Measurements from ENCODE around the gene NDUFB2.

Gene NDUFB2

GRCh38 chr7:140696680-140697446, at the start of gene NDUFB2:
NDUFB2 (plus strand) TSS chr7:140696708; CDS start chr7:140696745, 37 bp downstream.
- DNase-seq (ENCODE audit: insufficient read length, low spot score) (peak; percentile 70), FAIRE-seq (no peak)
- TF ChIP-seq, protein P1, sequence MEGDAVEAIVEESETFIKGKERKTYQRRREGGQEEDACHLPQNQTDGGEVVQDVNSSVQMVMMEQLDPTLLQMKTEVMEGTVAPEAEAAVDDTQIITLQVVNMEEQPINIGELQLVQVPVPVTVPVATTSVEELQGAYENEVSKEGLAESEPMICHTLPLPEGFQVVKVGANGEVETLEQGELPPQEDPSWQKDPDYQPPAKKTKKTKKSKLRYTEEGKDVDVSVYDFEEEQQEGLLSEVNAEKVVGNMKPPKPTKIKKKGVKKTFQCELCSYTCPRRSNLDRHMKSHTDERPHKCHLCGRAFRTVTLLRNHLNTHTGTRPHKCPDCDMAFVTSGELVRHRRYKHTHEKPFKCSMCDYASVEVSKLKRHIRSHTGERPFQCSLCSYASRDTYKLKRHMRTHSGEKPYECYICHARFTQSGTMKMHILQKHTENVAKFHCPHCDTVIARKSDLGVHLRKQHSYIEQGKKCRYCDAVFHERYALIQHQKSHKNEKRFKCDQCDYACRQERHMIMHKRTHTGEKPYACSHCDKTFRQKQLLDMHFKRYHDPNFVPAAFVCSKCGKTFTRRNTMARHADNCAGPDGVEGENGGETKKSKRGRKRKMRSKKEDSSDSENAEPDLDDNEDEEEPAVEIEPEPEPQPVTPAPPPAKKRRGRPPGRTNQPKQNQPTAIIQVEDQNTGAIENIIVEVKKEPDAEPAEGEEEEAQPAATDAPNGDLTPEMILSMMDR (IDR thresholded peaks at IDR 0.05; ENCODE audit: insufficient read depth, missing control alignments): no peak

- no peak for FAIRE-seq
- TF ChIP-seq, protein P1 (IDR thresholded peaks at IDR 0.05; ENCODE audit: insufficient read depth, missing control alignments): peak; percentile 46
- no peak for DNase-seq (ENCODE audit: insufficient read length, low spot score)
Measured at GRCh38 chr7:140646931-140647647, 49.4 kb upstream of the NDUFB2 start.

DNA sequence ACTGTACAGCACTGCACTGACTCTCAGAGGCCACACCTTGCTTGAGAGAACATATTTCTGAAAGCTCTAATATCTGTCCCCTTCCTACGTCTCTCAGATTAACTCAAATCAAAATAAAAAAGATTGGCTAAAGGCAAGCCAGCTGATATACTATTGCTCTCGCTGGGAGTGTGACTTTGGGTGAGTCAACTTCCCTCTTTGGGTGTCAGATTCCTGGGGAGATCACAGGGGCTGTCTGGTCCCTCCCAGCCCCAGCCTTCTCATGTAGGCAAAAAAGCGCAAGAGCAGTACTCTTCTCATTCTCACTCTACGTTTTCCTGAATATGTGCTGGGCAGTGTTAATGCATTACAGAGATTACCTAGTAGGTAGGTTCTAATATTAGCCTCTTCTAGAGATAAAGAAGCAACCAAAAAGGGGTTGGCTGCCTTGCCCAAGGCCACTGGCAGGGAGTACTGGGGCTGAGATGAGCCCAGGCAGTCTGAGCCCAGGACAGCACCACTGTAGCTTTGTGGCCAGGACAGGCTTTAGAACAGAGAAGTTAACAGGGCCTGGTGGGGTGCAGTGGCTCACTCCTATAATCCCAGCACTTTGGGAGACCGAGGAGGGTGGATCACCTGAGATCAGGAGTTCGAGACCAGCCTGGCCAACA, 46.8 kb upstream of the NDUFB2 start:
- FAIRE-seq (no peak), DNase-seq (ENCODE audit: insufficient read length, low spot score) (no peak)
- TF ChIP-seq, protein P1 (IDR thresholded peaks at IDR 0.05; ENCODE audit: insufficient read depth, missing control alignments): no peak

GRCh38 chr7:140650367-140650766, 46.1 kb upstream of the NDUFB2 start:
- TF ChIP-seq, protein P1 (IDR thresholded peaks at IDR 0.05; ENCODE audit: insufficient read depth, missing control alignments): no peak

DNA sequence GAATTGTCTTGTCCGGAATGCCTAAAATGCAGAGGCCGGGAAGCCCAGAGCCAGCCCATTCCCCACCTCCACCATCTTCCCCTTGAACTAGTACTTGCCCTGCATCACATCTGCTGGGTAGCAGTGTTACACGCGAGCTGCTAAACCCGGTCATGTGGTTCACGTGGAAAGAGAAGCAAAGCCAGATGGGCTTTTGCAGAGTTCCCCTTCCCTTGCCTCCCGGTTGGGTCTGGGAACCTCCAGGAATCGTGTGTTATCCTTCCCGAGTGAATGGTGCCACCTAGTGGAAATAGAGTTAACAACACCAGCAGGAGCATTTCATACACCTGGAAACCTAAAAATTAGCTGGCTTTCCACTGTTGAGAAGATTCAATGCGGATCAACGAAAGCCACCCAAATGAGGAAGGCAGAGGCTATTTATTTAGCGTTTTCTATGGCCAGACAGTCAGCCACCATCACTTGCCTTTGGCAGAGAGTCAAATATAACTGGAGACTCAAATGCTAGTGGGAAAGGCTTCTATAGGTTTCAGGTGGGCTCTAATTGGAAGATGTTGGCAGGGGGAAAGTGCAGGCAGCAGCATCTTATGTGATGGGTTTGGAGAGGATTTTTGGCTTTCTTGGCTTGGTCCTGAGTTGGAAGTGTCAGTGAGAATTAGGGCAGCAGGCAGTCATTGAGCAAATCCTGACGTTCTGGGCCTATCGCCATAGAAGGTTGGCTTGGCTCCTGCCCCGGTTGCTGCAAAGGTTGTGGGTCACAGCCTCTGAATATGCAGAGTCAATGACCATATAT, 43.0 kb upstream of the NDUFB2 start:
- DNase-seq (ENCODE audit: insufficient read length, low spot score) (no peak), FAIRE-seq (no peak)
- TF ChIP-seq, protein P1 (IDR thresholded peaks at IDR 0.05; ENCODE audit: insufficient read depth, missing control alignments): peak; percentile 94

More at GRCh38 chr7:140650367-140650766, 46.1 kb upstream of the NDUFB2 start:
- FAIRE-seq (no peak), DNase-seq (ENCODE audit: insufficient read length, low spot score) (no peak)

- DNase-seq (ENCODE audit: insufficient read length, low spot score) (no peak), FAIRE-seq (no peak)
- TF ChIP-seq, protein P1 (IDR thresholded peaks at IDR 0.05; ENCODE audit: insufficient read depth, missing control alignments): no peak
Measured at GRCh38 chr7:140654109-140654387, 42.5 kb upstream of the NDUFB2 start.
